GM12878 (cell line): ENCODE measurements around the gene SNTN. TPM values are rescaled to one million over a fixed set of nuclear protein-coding genes. Genes with fewer than 3 reads are reported as not detected.

Source experiments
- ATAC-seq: fragments of 200-7000 bp; cut with Tn5 transposase; 3 replicates; pipeline ENCODE4 v1.9.1; 2020; ENCODE audit warnings: mild to moderate bottlenecking, moderate library complexity
- BruUV-seq: library from RNA; stranded (reverse); fragments of 400-500 nt; replicated peaks from 2 replicates; lab custom pipeline; 2021; lab: Mats Ljungman, UMichigan
- CTCF ChIA-PET: fragments of 300-600 bp; sonication (Branson Sonifier 250); formaldehyde crosslinking; extraction: SDS; loops from one replicate; lab custom pipeline; 2021; ENCODE audit warnings: inconsistent platforms; lab: Yijun Ruan, JAX
- POLR2A ChIA-PET: fragments of 350-600 bp; formaldehyde crosslinking; extraction: SDS; loops from one replicate; lab custom pipeline; 2021; ENCODE audit warnings: inconsistent platforms; lab: Charles Lee
- RAD21 ChIA-PET: fragments of 300-600 bp; sonication (Branson Sonifier 250); formaldehyde crosslinking; loops from one replicate; lab custom pipeline; 2023; ENCODE audit warnings: antibody characterized with exemption; ENCODE audit not compliant: unreplicated experiment; lab: Charles Lee
- SMC1A ChIA-PET: fragments of 300-600 bp; sonication (Branson Sonifier 250); formaldehyde crosslinking; loops from one replicate; lab custom pipeline; 2023; ENCODE audit not compliant: unreplicated experiment, uncharacterized antibody; lab: Charles Lee
- DNase-seq: peaks from one replicate; pipeline ENCODE4 v3.0.0-alpha.2; 2011; ENCODE audit warnings: low read depth, low spot score
- FAIRE-seq: peaks from 3 replicates; lab custom pipeline; 2011; peaks lifted over from hg19 to GRCh38; lab: Jason Lieb, UNC
- H2AFZ ChIP-seq: 2 replicates; pipeline ENCODE4 v1.6.0; 2011; ENCODE audit warnings: low read depth, low read length, control low read depth; ENCODE audit not compliant: control insufficient read depth
- H3K27ac ChIP-seq: 2 replicates; pipeline ENCODE4 v1.5.1; 2011; ENCODE audit warnings: control low read depth; ENCODE audit not compliant: control insufficient read depth, insufficient read depth
- H3K27me3 ChIP-seq, 2 experiments: replicated peaks in 1 of 2; 2 replicates each; pipeline versions ENCODE4 v1.6.0 to v1.6.1; 2011; ENCODE audit warnings: low read length in 1 of 2; ENCODE audit not compliant: control insufficient read depth in 2 of 2, insufficient read depth in 2 of 2
- H3K36me3 ChIP-seq, 2 experiments: 2 replicates each; pipeline ENCODE4 v1.5.1; 2011; ENCODE audit warnings: low read length in 1 of 2; ENCODE audit not compliant: control insufficient read depth in 2 of 2, insufficient read depth in 2 of 2
- H3K4me1 ChIP-seq: 2 replicates; pipeline ENCODE4 v1.6.1; 2011; ENCODE audit warnings: mild to moderate bottlenecking, low read length, moderate library complexity, mixed read lengths; ENCODE audit not compliant: control insufficient read depth, insufficient read depth
- H3K4me2 ChIP-seq: 2 replicates; pipeline ENCODE4 v1.6.0; 2011; ENCODE audit warnings: control low read depth; ENCODE audit not compliant: control insufficient read depth, insufficient read depth
- H3K4me3 ChIP-seq: fragments of 200-600 bp; sonication (generic); 2 replicates; pipeline ENCODE4 v1.5.1; 2016
- H3K79me2 ChIP-seq: 2 replicates; pipeline ENCODE4 v1.6.0; 2011; ENCODE audit warnings: low read length; ENCODE audit not compliant: control insufficient read depth, insufficient read depth
- H3K9ac ChIP-seq: 2 replicates; pipeline ENCODE4 v1.8.0; 2011; ENCODE audit warnings: low read length, control low read depth, mixed read lengths; ENCODE audit not compliant: control insufficient read depth, insufficient read depth
- H3K9me3 ChIP-seq: replicated peaks from 3 replicates; pipeline ENCODE4 v1.5.1; 2011; ENCODE audit warnings: mild to moderate bottlenecking, low read length; ENCODE audit not compliant: control insufficient read depth, insufficient read depth
- H4K20me1 ChIP-seq: 2 replicates; pipeline ENCODE4 v1.6.0; 2011; ENCODE audit not compliant: control insufficient read depth, insufficient read depth
- CREM ChIP-seq: IDR thresholded peaks from 2 replicates; pipeline ENCODE4 v1.6.1; 2014; ENCODE audit warnings: antibody characterized with exemption, low read depth
- MTA2 ChIP-seq: fragments of 450-650 bp; IDR thresholded peaks from 2 replicates; pipeline ENCODE4 v1.6.1; 2016; ENCODE audit warnings: low read depth, mild to moderate bottlenecking, moderate library complexity
- SMAD1 ChIP-seq: fragments of 450-650 bp; IDR thresholded peaks from 2 replicates; pipeline ENCODE4 v1.6.1; 2018; ENCODE audit warnings: mild to moderate bottlenecking, low read depth; ENCODE audit not compliant: partially characterized antibody
- SMARCA5 ChIP-seq: fragments of 450-650 bp; IDR thresholded peaks from 2 replicates; pipeline ENCODE4 v1.6.1; 2017; ENCODE audit warnings: mild to moderate bottlenecking
- YY1 ChIP-seq: IDR thresholded peaks from 2 replicates; pipeline ENCODE4 v1.6.1; 2011; ENCODE audit warnings: low read depth, mild to moderate bottlenecking, low read length
- WGBS: methylation state at CpG from one replicate; pipeline ENCODE4 v1.1.6; 2016; ENCODE audit warnings: low lambda C conversion rate; ENCODE audit not compliant: insufficient replicate concordance, insufficient coverage; ENCODE audit errors: missing lambda C conversion rate; 5-methylcytosine and 5-hydroxymethylcytosine counted together
- in situ Hi-C: fragments of 300-500 bp; cut with MboI; formaldehyde crosslinking; loops from 9 replicates; pipeline ENCODE4 v1.14.3; 2018; ENCODE audit warnings: mixed read lengths
- intact Hi-C: fragments of 100-400 bp; cut with micrococcal nuclease; formaldehyde crosslinking; loops from one replicate; pipeline ENCODE4 v1.14.2; 2022; ENCODE audit not compliant: unreplicated experiment
- polyA plus RNA-seq, 11 experiments: library from polyadenylated mRNA; depleted of rRNA in 4 of 11; unstranded in 6 of 11; stranded (reverse) in 5 of 11; fragments of >200 nt; fragmentation: Nextera tagmentation in 4 of 11; fragmentation: Illumina TruSeq in 1 of 11; extraction: Ambion mirVana in 4 of 11; extraction: Trizol in 1 of 11; gene quantifications; 1 replicate in 1 of 11; 2 replicates in 10 of 11; pipeline versions ENCODE4 v1.2.1 to v1.2.3, GENCODE V29; 2011 to 2016; ENCODE audit warnings: inconsistent platforms in 2 of 11, missing spikeins in 2 of 11, low read depth in 1 of 11
- total RNA-seq, 4 experiments: library from RNA; depleted of rRNA in 3 of 4; stranded (reverse); fragments of >200 nt in 3 of 4; fragmentation: Illumina TruSeq in 1 of 4; extraction: Trizol in 1 of 4; gene quantifications; 2 replicates each; pipeline versions ENCODE4 v1.2.1 to v1.2.3, GENCODE V29; 2013 to 2021
- TF ChIP-seq, protein P1 (sequence below): IDR thresholded peaks from 2 replicates; pipeline ENCODE4 v1.6.1; 2011; ENCODE audit warnings: borderline replicate concordance, low read depth, mild to moderate bottlenecking, moderate library complexity, mixed read lengths, low read length; ENCODE audit not compliant: insufficient read depth; ENCODE audit errors: extremely low read length
- TF ChIP-seq, protein P2 (sequence below): IDR thresholded peaks from 2 replicates; pipeline ENCODE4 v1.6.1; 2012; ENCODE audit warnings: low read length, inconsistent platforms

The SNTN gene
- total and polyA plus RNA-seq, 10 of the 15 experiments (the other 5 are each of a cell fraction or from before 2014, with no cell fraction given) = not detected

DNA sequence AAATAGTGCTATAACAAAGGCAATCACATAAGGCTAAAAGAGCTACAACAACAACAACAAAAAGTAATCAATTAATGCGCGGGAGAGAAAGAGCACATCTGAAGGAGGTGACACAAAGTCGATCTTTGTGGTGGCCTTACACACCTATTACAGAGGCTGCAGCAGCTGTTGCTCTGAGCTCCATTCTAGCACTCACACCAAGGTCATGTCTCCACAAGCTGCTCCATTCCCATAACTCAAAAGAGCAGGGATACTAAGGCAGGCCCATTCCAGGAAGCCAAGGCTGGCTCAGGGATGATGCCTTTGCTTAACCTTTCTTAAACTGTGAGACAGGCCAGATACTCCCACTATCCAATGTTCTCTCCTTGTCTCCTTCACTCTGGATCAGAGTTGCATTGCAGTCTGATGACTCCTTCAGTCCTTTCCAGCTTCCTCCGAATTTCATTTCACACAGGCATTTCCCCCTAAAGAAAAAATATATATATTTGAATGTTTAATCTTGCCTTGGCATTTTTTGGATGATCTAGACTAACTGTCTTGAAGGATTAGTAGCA is 52.7 kb downstream of the SNTN start:
- H3K27me3 ChIP-seq = no peaks in the 10 kb centered on the region
- H3K9ac ChIP-seq = no peak overlapping the region
- DNase-seq (no peak), FAIRE-seq (no peak), ATAC-seq (no peak)
- CTCF ChIA-PET = no interaction called here
- BruUV-seq = no TSS peak
- no peaks in the 10 kb centered on the region for H3K4me1 ChIP-seq
- H3K27ac ChIP-seq = no peak overlapping the region
- 20% methylated on average over 4 of the region's 4 CpGs for WGBS
- no peak overlapping the region for H2AFZ ChIP-seq
- no peaks in the 10 kb centered on the region for H4K20me1 ChIP-seq
- H3K4me2 ChIP-seq = no peak overlapping the region
- intact Hi-C loops (no loop called here), in situ Hi-C loops (no loop called here)
- H3K4me3 ChIP-seq = no peak overlapping the region
- SMC1A ChIA-PET = no interaction called here
- no peaks in the 10 kb centered on the region for H3K79me2 ChIP-seq
- H3K9me3 ChIP-seq = no peaks in the 10 kb centered on the region
- no peaks in the 10 kb centered on the region for H3K36me3 ChIP-seq
- RAD21 ChIA-PET = no interaction called here
- no peak for TF ChIP-seq CREM
- POLR2A ChIA-PET = no interaction called here

DNA sequence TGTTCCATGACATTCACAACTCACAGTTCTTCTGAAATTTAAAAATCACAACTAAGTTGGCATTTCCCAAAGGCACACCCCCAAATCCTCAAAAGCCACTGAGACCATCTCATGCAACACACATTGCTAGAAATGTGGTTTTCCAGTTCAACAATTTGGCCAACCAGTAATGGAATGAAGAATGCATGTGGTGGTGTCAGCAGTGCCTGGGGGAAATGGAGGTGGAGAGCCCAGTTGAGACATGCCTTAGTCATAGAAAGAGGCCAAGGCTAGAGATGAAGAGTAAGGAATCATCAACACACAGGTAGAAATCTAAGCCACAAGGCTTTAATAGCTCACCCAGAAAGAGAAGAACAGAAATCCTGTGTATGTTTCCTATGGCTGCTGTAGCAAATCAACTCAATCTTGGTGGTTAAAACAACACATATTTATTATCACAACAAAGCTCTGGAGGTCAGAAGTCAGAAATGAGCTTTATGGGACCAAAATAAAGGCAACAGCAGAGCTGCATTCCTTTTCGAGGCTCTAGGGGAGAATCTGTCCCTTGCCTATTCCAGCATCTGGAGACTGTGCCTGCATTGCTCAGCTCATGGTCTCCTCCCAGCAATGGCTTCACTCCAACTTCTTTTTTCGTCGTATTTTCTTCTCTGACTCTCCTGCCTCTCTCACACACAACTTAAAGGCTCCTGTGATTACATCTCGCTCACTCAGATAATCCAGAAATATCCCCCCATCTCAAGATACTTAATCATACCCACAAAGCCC is 54.0 kb downstream of the SNTN start:
- no TSS peak for BruUV-seq
- no peak for FAIRE-seq
- RAD21 ChIA-PET = no interaction called here

More for the DNA sequence above, 54.0 kb downstream of the SNTN start:
- Histone ChIP-seq H3K4me1 (no peaks in the 10 kb centered on the region), H3K4me2 (no peak overlapping the region), H2AFZ (no peak overlapping the region), H3K4me3 (no peak overlapping the region), H3K79me2 (no peaks in the 10 kb centered on the region), H3K36me3 (no peaks in the 10 kb centered on the region), H4K20me1 (no peaks in the 10 kb centered on the region), H3K9me3 (no peaks in the 10 kb centered on the region), H3K9ac (no peak overlapping the region)
- ChIA-PET POLR2A (no interaction called here), CTCF (interaction anchor here (1.3 kb wide), 1 partner anchor 355 kb away, joined by 3 read pairs; no protein-coding TSS in a partner anchor), SMC1A (no interaction called here)
- no peak for ATAC-seq
- DNase-seq = no peak
- in situ Hi-C loops (no loop called here), intact Hi-C loops (no loop called here)
- 0% methylated on average over 4 of the region's 4 CpGs for WGBS
- no peak for TF ChIP-seq SMARCA5
- TF ChIP-seq CREM = no peak
- TF ChIP-seq YY1 = no peak
- TF ChIP-seq, protein P1, sequence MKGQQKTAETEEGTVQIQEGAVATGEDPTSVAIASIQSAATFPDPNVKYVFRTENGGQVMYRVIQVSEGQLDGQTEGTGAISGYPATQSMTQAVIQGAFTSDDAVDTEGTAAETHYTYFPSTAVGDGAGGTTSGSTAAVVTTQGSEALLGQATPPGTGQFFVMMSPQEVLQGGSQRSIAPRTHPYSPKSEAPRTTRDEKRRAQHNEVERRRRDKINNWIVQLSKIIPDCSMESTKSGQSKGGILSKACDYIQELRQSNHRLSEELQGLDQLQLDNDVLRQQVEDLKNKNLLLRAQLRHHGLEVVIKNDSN = no peak
- TF ChIP-seq SMAD1 = no peak
- no peak for TF ChIP-seq MTA2
- TF ChIP-seq, protein P2, sequence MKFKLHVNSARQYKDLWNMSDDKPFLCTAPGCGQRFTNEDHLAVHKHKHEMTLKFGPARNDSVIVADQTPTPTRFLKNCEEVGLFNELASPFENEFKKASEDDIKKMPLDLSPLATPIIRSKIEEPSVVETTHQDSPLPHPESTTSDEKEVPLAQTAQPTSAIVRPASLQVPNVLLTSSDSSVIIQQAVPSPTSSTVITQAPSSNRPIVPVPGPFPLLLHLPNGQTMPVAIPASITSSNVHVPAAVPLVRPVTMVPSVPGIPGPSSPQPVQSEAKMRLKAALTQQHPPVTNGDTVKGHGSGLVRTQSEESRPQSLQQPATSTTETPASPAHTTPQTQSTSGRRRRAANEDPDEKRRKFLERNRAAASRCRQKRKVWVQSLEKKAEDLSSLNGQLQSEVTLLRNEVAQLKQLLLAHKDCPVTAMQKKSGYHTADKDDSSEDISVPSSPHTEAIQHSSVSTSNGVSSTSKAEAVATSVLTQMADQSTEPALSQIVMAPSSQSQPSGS = no peak
- TF ChIP-seq, all 136 proteins: peak for 0
- no peaks in the 10 kb centered on the region for H3K27me3 ChIP-seq
- no peak overlapping the region for H3K27ac ChIP-seq
